NCI-H2171 (cell line): Measurements from ENCODE around the gene KLHL22.
"Not testable (repeated sequence)": the region's sequence is repeated elsewhere in the genome, so short reads cannot be mapped to it uniquely, and the experiment has no call there.

ENCODE experiments used
- DNase-seq: peaks from one replicate; lab custom pipeline; 2025; lab: John Stamatoyannopoulos, UW

Gene KLHL22

GRCh38 chr22:20471126-20471833 is 24.3 kb downstream of the KLHL22 start:
- no peak for DNase-seq

GRCh38 chr22:20470525-20470924 is 25.1 kb downstream of the KLHL22 start:
- DNase-seq: not testable (repeated sequence)

GRCh38 chr22:20469110-20469868 is 26.3 kb downstream of the KLHL22 start:
- no peak for DNase-seq

GRCh38 chr22:20466659-20467379 is 28.8 kb downstream of the KLHL22 start:
- no peak for DNase-seq

DNA sequence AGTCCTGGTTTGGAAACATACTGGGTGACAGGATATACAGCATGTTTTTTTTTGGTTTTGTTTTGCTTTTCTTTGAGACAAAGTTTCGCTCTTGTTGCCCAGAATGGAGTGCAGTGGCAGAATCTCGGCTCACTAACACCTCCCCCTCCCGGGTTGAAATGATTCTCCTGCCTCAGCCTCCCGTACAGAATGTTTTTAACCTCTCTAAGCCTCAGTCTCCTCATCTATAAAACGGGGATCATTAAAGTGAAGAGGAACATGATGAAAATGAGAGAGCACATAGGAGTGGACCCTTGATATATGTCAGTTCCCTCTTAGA is 29.9 kb downstream of the KLHL22 start:
- DNase-seq: no peak

GRCh38 chr22:20464912-20465758 is 30.5 kb downstream of the KLHL22 start:
- DNase-seq: no peak

- no peak for DNase-seq
Measured at GRCh38 chr22:20464096-20464614, 31.4 kb downstream of the KLHL22 start.

DNA sequence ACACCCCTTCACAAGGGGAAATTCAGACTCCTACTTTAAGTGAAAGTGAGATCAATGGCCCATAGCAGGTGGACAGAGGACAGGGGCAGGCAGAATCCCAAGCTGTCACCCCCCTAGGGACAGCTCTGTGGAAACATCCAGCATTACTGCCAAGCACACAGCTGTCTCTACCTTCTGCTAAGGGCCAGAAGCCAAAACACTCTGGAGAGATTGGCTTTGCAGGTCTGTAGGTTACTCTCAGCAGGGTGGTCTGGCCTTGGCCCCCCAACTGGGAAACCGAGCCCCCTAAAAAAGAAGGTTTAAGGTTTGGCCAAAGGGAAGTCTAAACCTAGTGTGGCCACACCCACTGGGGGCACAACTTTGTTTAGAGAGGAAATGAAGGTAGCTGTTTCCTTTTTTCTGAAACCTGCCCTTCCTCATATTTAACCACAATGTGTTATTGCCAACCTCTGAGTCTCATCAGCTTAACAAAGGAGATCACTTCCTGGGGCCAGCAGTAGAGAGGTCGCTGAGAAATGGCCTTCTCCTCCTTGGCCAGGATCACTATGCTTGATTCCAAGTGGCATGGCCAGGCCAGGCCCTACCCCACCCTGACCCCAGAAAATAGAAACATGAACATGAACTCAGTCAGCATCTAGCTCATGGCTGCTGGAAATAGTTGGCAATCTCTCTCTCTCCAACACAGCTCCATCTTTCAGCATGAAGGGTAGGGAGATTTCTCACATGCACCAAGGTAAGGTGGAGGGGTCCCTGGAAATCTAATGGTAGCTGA is 32.1 kb downstream of the KLHL22 start:
- DNase-seq: peak; percentile 61

GRCh38 chr22:20459862-20460261 is 35.7 kb downstream of the KLHL22 start:
- no peak for DNase-seq

GRCh38 chr22:20459152-20459542 is 36.4 kb downstream of the KLHL22 start:
- DNase-seq: no peak

DNA sequence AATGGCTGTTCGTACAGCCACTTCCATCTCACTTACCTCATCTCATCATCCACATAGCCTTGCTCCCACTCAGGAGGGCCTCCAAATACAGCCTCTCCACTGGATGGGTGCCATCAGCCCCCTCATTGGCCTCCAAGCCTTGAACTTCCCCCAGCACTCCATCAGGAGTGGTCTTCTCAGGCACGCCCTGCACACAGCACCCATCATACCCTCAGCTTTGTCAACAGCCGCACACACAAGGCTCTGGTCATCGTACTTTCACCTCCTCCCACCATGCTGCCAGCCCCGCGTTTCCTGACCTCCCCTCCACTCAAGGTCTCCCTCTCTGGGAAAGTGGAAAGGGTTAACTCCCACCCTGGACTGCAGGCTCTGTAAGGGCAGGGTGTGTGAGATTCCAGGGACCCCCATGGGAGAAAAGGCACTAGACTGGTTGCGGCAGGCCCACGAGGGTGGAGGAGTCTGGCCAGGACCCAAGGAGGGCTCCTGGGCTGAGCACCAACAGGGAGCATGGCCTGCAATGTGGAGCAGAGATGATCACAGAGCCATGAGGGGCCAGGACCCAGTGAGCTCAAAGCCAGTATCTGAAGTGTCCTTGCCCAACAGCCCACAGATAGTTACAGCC is 37.0 kb downstream of the KLHL22 start:
- no peak for DNase-seq

GRCh38 chr22:20457506-20458240 is 37.9 kb downstream of the KLHL22 start:
- no peak for DNase-seq

DNA sequence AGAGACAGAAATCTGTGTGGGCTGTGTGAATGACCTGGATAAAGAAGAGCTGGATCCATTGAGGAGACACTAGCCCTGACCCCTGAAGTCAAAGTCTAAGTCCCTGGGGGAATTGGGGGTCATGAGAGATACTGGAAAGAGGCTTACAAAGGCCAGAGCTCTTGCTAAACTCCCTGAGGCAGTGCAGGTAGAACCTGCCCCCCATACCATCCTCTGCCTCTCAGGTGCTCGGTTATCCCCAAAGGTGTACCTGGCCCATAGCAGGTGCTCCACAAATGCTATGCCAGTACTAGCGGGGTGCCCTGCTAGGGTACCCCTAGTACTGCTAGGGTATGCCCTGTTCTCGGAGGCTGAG is 38.9 kb downstream of the KLHL22 start:
- no peak for DNase-seq

DNA sequence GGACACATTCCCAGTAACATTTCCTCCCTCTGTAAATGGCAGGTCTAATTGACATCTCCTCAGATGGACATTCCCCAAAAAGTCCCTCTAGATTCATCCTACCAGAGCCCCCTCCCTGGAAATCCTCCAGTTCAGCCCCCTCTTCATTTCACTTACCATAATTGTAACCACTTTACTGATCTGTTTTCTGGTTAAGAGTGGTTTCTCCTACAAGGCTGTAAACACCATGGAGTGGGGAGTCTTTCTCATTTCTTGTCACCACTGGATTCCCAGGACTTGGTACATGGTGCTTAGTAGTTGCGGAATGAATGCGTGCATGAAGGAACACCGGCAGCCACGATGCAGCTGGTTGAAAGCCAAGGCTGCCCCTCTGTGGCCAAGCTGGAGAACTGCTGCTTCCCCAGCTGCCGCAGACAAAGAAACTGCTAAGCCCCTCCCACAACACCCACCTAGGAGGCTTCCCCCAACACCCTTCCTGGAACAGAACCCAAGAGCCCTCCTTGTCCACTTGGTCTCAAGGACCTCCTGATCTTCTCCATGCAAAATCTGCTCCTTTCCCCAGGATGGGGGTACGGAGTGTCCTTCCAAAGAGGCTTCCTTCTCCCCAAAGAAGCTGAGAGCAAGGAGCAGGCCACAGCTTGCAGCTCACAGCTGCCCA is 39.4 kb downstream of the KLHL22 start:
- DNase-seq: peak; percentile 74

- DNase-seq: no peak
Measured at GRCh38 chr22:20455709-20456063, 39.9 kb downstream of the KLHL22 start.

GRCh38 chr22:20453222-20453621 is 42.4 kb downstream of the KLHL22 start:
- no peak for DNase-seq

DNA sequence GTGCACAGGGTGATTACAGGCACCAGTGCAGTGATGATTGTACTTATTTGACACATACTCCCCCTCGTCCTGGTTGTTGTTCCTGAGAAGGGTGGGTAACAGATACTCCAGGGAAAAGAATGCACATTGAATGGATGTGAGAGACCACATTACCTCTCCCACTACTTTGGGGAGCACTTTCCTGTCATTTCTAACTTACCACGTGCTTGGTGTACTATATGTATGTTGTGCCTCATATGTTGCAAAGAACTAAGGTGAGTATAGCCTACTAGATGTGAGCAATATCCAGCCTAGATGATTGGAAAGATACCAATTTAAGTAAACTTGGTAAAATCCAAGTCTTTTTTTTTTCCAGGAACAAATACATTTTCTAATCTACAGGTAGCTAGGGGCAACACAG is 43.7 kb downstream of the KLHL22 start:
- no peak for DNase-seq

DNA sequence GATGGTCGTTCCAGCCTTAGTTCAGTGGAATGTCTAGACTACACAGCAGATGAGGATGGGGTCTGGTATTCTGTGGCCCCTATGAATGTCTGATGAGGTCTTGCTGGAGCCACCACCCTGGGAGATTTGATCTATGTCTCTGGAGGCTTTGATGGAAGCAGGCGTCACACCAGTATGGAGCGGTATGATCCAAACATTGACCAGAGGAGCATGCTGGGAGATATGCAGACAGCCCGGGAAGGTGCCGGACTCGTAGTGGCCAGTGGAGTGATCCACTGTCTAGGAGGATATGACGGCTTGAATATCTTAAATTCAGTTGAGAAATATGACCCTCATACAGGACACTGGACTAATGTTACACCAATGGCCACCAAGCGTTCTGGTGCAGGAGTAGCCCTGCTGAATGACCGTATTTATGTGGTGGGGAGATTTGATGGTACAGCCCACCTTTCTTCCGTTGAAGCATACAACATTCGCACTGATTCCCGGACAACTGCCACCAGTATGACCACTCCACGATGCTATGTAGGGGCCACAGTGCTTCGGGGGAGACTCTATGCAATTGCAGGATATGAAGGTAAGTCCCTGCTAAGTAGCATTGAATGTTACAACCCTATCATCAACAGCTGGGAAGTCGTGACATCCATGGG is 44.3 kb downstream of the KLHL22 start:
- not testable (repeated sequence) for DNase-seq

GRCh38 chr22:20450551-20450906 is 45.1 kb downstream of the KLHL22 start:
- no peak for DNase-seq
